ENCODE results near the gene SMARCB1. TPM values are rescaled to one million over a fixed set of nuclear protein-coding genes. Genes with fewer than 3 reads are reported as not detected.

SMARCB1 gene
- total RNA-seq (ENCODE audit: unreplicated experiment): 105 TPM
- long read RNA-seq, full-length matches to known transcripts: 129 of 135 reads
- long read RNA-seq, partial matches to known transcripts: 1 of 135 reads
- long read RNA-seq, other reads (novel, unspliced or antisense): 5 of 135 reads

- Mint-ChIP-seq H3K4me1 (ENCODE audit: unreplicated experiment) (peaks cover 11% of the 10 kb centered on the region), H3K27me3 (ENCODE audit: unreplicated experiment) (peaks cover 3% of the 10 kb centered on the region), H3K36me3 (ENCODE audit: low read depth, unreplicated experiment) (no peaks in the 10 kb centered on the region), H3K4me3 (ENCODE audit: unreplicated experiment) (peak within 1 kb of the TSS; percentile 95), H3K9me3 (ENCODE audit: unreplicated experiment) (no peaks in the 10 kb centered on the region), H3K27ac (ENCODE audit: unreplicated experiment) (peak within 1 kb of the TSS; percentile 84)
- TF ChIP-seq, protein P1, sequence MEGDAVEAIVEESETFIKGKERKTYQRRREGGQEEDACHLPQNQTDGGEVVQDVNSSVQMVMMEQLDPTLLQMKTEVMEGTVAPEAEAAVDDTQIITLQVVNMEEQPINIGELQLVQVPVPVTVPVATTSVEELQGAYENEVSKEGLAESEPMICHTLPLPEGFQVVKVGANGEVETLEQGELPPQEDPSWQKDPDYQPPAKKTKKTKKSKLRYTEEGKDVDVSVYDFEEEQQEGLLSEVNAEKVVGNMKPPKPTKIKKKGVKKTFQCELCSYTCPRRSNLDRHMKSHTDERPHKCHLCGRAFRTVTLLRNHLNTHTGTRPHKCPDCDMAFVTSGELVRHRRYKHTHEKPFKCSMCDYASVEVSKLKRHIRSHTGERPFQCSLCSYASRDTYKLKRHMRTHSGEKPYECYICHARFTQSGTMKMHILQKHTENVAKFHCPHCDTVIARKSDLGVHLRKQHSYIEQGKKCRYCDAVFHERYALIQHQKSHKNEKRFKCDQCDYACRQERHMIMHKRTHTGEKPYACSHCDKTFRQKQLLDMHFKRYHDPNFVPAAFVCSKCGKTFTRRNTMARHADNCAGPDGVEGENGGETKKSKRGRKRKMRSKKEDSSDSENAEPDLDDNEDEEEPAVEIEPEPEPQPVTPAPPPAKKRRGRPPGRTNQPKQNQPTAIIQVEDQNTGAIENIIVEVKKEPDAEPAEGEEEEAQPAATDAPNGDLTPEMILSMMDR (IDR thresholded peaks at IDR 0.05; ENCODE audit: unreplicated experiment): no peak
- peak; percentile 92 for DNase-seq (ENCODE audit: low spot score)
Observed at GRCh38 chr22:23786752-23787599, at the start of gene SMARCB1. TSS of gene SMARCB1 (plus strand) at chr22:23786966. CDS start at chr22:23787170, 204 bp downstream.

GRCh38 chr22:23737696-23738095 is 49.1 kb upstream of the SMARCB1 start:
- peaks cover 7% of the 10 kb centered on the region for H3K27me3 Mint-ChIP-seq (ENCODE audit: unreplicated experiment)
- peaks cover 19% of the 10 kb centered on the region for H3K4me1 Mint-ChIP-seq (ENCODE audit: unreplicated experiment)
- no peak overlapping the region for H3K27ac Mint-ChIP-seq (ENCODE audit: unreplicated experiment)
- DNase-seq (ENCODE audit: low spot score): no peak
- H3K4me3 Mint-ChIP-seq (ENCODE audit: unreplicated experiment): no peak overlapping the region
- TF ChIP-seq, protein P1 (IDR thresholded peaks at IDR 0.05; ENCODE audit: unreplicated experiment): no peak
- no peaks in the 10 kb centered on the region for H3K9me3 Mint-ChIP-seq (ENCODE audit: unreplicated experiment)
- no peaks in the 10 kb centered on the region for H3K36me3 Mint-ChIP-seq (ENCODE audit: low read depth, unreplicated experiment)

- Mint-ChIP-seq H3K36me3 (ENCODE audit: low read depth, unreplicated experiment) (peaks cover 26% of the 10 kb centered on the region), H3K27me3 (ENCODE audit: unreplicated experiment) (peaks cover 3% of the 10 kb centered on the region), H3K4me3 (ENCODE audit: unreplicated experiment) (no peak overlapping the region), H3K9me3 (ENCODE audit: unreplicated experiment) (no peaks in the 10 kb centered on the region), H3K4me1 (ENCODE audit: unreplicated experiment) (peaks cover 3% of the 10 kb centered on the region), H3K27ac (ENCODE audit: unreplicated experiment) (no peak overlapping the region)
- DNase-seq (ENCODE audit: low spot score): no peak
- TF ChIP-seq, protein P1 (IDR thresholded peaks at IDR 0.05; ENCODE audit: unreplicated experiment): no peak
Observed at GRCh38 chr22:23742505-23743264, 44.1 kb upstream of the SMARCB1 start.

DNA sequence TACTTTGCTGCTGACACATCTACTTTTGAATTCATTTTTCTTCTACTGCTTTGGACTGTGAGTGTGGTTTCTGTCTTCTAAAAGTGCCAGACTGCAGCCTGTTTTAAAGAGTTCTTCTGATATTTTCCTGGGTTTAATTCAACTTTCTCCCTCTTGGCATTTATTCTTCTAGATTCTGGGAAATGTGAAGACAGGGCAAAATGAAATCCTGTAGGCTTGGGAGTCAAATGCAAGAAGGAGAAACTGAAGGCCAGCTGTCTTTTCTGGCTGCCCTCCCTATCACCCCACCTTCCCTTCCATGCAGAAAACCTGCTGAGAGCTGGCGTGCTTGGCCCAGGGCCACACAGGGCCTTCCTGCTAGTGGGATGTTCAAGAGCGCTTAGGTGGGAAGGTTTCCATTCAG is 43.5 kb upstream of the SMARCB1 start:
- peaks cover 26% of the 10 kb centered on the region for H3K36me3 Mint-ChIP-seq (ENCODE audit: low read depth, unreplicated experiment)
- DNase-seq (ENCODE audit: low spot score): no peak

More for the DNA sequence above, 43.5 kb upstream of the SMARCB1 start:
- Mint-ChIP-seq H3K27ac (ENCODE audit: unreplicated experiment) (no peak overlapping the region), H3K27me3 (ENCODE audit: unreplicated experiment) (peaks cover 3% of the 10 kb centered on the region), H3K4me1 (ENCODE audit: unreplicated experiment) (peaks cover 3% of the 10 kb centered on the region), H3K9me3 (ENCODE audit: unreplicated experiment) (no peaks in the 10 kb centered on the region), H3K4me3 (ENCODE audit: unreplicated experiment) (no peak overlapping the region)
- TF ChIP-seq, protein P1 (IDR thresholded peaks at IDR 0.05; ENCODE audit: unreplicated experiment): no peak

Data from endothelial cell (in vitro differentiated cells).